H1 (cell line): ENCODE results near the gene EOLA1. TPM values are rescaled to one million over a fixed set of nuclear protein-coding genes. Genes with fewer than 3 reads are reported as not detected.
"Not testable (repeated sequence)": the region's sequence is repeated elsewhere in the genome, so short reads cannot be mapped to it uniquely, and the experiment has no call there.

Experiments used
- CTCF ChIA-PET: fragments of 300-600 bp; sonication (Branson Sonifier 250); formaldehyde crosslinking; loops from one replicate; lab custom pipeline; 2021; ENCODE audit not compliant: partially characterized antibody; lab: Charles Lee
- POLR2A ChIA-PET: fragments of 300-600 bp; sonication (Branson Sonifier 250); formaldehyde crosslinking; loops from one replicate; lab custom pipeline; 2021; ENCODE audit warnings: inconsistent platforms; ENCODE audit not compliant: partially characterized antibody; lab: Charles Lee
- DNase-seq, 2 experiments: peaks; one replicate each; pipeline versions ENCODE4 v3.0.0 to v3.0.0-alpha.2; 2010 to 2022; ENCODE audit warnings: low spot score in 2 of 2, low read depth in 1 of 2, mixed read lengths in 1 of 2
- FAIRE-seq: peaks from 2 replicates; lab custom pipeline; 2011; peaks lifted over from hg19 to GRCh38; lab: Jason Lieb, UNC
- H2AFZ ChIP-seq: 2 replicates; pipeline ENCODE4 v1.8.1; 2012; ENCODE audit warnings: low read length, inconsistent platforms
- H2AK5ac ChIP-seq: 2 replicates; pipeline ENCODE4 v1.6.1; 2013; ENCODE audit warnings: low read depth, low read length
- H2BK120ac ChIP-seq: replicated peaks from 2 replicates; pipeline ENCODE3; 2013; ENCODE audit warnings: low read depth, low read length, inconsistent platforms
- H2BK12ac ChIP-seq: 2 replicates; pipeline ENCODE4 v1.6.1; 2013; ENCODE audit warnings: low read depth, low read length
- H2BK15ac ChIP-seq: 2 replicates; pipeline ENCODE4 v1.6.1; 2013; ENCODE audit warnings: low read length
- H2BK20ac ChIP-seq: 2 replicates; pipeline ENCODE4 v1.6.1; 2013; ENCODE audit warnings: low read length
- H2BK5ac ChIP-seq: 2 replicates; pipeline ENCODE4 v1.6.1; 2013; ENCODE audit warnings: low read depth, low read length
- H3K14ac ChIP-seq: 2 replicates; pipeline ENCODE4 v1.6.1; 2013; ENCODE audit warnings: inconsistent platforms; ENCODE audit not compliant: insufficient read length
- H3K18ac ChIP-seq: 2 replicates; pipeline ENCODE4 v1.6.1; 2013; ENCODE audit warnings: low read length; ENCODE audit errors: extremely low read depth
- H3K23ac ChIP-seq: 2 replicates; pipeline ENCODE4 v1.6.1; 2013; ENCODE audit warnings: inconsistent platforms; ENCODE audit not compliant: insufficient read length
- H3K23me2 ChIP-seq: 2 replicates; pipeline ENCODE4 v1.6.1; 2013; ENCODE audit warnings: low read depth, low read length
- H3K27ac ChIP-seq: 2 replicates; pipeline ENCODE4 v1.6.1; 2011; ENCODE audit warnings: low read depth, low read length, inconsistent platforms
- H3K27me3 ChIP-seq, 4 experiments: replicated peaks in 1 of 4; 1 replicate in 1 of 4; 2 replicates in 3 of 4; pipeline versions ENCODE4 v1.6.1 to v1.8.1; 2011 to 2013; ENCODE audit warnings: low read length in 3 of 4, mild to moderate bottlenecking in 3 of 4, inconsistent platforms in 2 of 4, mixed read lengths in 2 of 4, moderate library complexity in 1 of 4; ENCODE audit not compliant: control insufficient read depth in 3 of 4, insufficient read depth in 3 of 4; ENCODE audit errors: extremely low read depth in 1 of 4
- H3K36me3 ChIP-seq, 4 experiments: 2 replicates each; pipeline versions ENCODE4 v1.6.1 to v1.8.1; 2011 to 2013; ENCODE audit warnings: mild to moderate bottlenecking in 4 of 4, low read length in 3 of 4, moderate library complexity in 2 of 4, control low read depth in 1 of 4, inconsistent platforms in 1 of 4; ENCODE audit not compliant: insufficient read depth in 4 of 4, control insufficient read depth in 2 of 4
- H3K4ac ChIP-seq: replicated peaks from 2 replicates; pipeline ENCODE3; 2013; ENCODE audit warnings: low read length, low read depth, mixed read lengths, inconsistent platforms; ENCODE audit not compliant: insufficient read length
- H3K4me1 ChIP-seq, 4 experiments: replicated peaks in 1 of 4; 1 replicate in 1 of 4; 2 replicates in 3 of 4; pipeline versions ENCODE4 v1.6.1 to v1.8.1; 2011 to 2013; ENCODE audit warnings: low read length in 3 of 4, inconsistent platforms in 2 of 4, mixed read lengths in 1 of 4; ENCODE audit not compliant: insufficient read depth in 4 of 4, control insufficient read depth in 3 of 4
- H3K4me2 ChIP-seq, 2 experiments: 2 replicates each; pipeline versions ENCODE4 v1.6.1 to v1.8.1; 2011 to 2013; ENCODE audit warnings: low read depth in 2 of 2, low read length in 2 of 2, control low read depth in 1 of 2, inconsistent platforms in 1 of 2, mild to moderate bottlenecking in 1 of 2; ENCODE audit not compliant: insufficient read depth in 1 of 2
- H3K4me3 ChIP-seq, 4 experiments: fragments of 200-600, 300-600 bp in 1 of 4; sonication (generic), shearing (Covaris generic), sonication (Bioruptor Twin) in 1 of 4; 2 replicates each; pipeline versions ENCODE4 v1.5.1 to v1.8.1; 2011 to 2016; ENCODE audit warnings: low read length in 4 of 4, low read depth in 3 of 4, control low read depth in 2 of 4, inconsistent platforms in 2 of 4, mild to moderate bottlenecking in 2 of 4, mixed read lengths in 1 of 4, moderate library complexity in 1 of 4; ENCODE audit not compliant: insufficient read depth in 2 of 4; ENCODE audit errors: extremely low read depth in 1 of 4
- H3K56ac ChIP-seq: replicated peaks from 2 replicates; pipeline ENCODE3; 2013; ENCODE audit warnings: low read depth, mild to moderate bottlenecking, mixed read lengths, low read length, inconsistent platforms; ENCODE audit not compliant: insufficient read length
- H3K79me1 ChIP-seq: 2 replicates; pipeline ENCODE4 v1.6.1; 2013; ENCODE audit warnings: low read depth, low read length, control low read depth
- H3K79me2 ChIP-seq, 2 experiments: 2 replicates each; pipeline versions ENCODE4 v1.6.1 to v1.8.1; 2012 to 2013; ENCODE audit warnings: low read length in 2 of 2, mild to moderate bottlenecking in 2 of 2, inconsistent platforms in 1 of 2; ENCODE audit not compliant: insufficient read depth in 2 of 2, control insufficient read depth in 1 of 2
- H3K9ac ChIP-seq, 4 experiments: replicated peaks in 1 of 4; 1 replicate in 1 of 4; 2 replicates in 3 of 4; pipeline versions ENCODE4 v1.6.1 to v1.8.1; 2011 to 2013; ENCODE audit warnings: low read depth in 3 of 4, low read length in 3 of 4, control low read depth in 2 of 4, mild to moderate bottlenecking in 2 of 4, moderate library complexity in 2 of 4, inconsistent platforms in 1 of 4; ENCODE audit errors: extremely low read depth in 1 of 4
- H3K9me3 ChIP-seq, 2 experiments: 2 replicates each; pipeline versions ENCODE4 v1.6.1 to v1.8.1; 2012 to 2013; ENCODE audit warnings: mild to moderate bottlenecking in 2 of 2, moderate library complexity in 2 of 2, control low read depth in 1 of 2, inconsistent platforms in 1 of 2, low read depth in 1 of 2, low read length in 1 of 2, mixed read lengths in 1 of 2; ENCODE audit not compliant: insufficient read depth in 2 of 2
- H4K20me1 ChIP-seq, 2 experiments: replicated peaks in 1 of 2; 2 replicates each; pipeline versions ENCODE3 to v1.8.1; 2011 to 2013; ENCODE audit warnings: inconsistent platforms in 2 of 2, low read length in 2 of 2, mild to moderate bottlenecking in 1 of 2; ENCODE audit not compliant: insufficient read depth in 2 of 2, control insufficient read depth in 1 of 2
- H4K5ac ChIP-seq: 2 replicates; pipeline ENCODE4 v1.6.1; 2013; ENCODE audit warnings: low read length, low read depth, mixed read lengths, inconsistent platforms; ENCODE audit not compliant: insufficient read length
- H4K8ac ChIP-seq: 2 replicates; pipeline ENCODE4 v1.8.0; 2013; ENCODE audit warnings: mild to moderate bottlenecking, moderate library complexity, low read length, inconsistent platforms; ENCODE audit not compliant: insufficient read depth; ENCODE audit errors: extremely low read depth
- H4K91ac ChIP-seq: replicated peaks from 2 replicates; pipeline ENCODE3; 2013; ENCODE audit warnings: low read length, mixed read lengths, inconsistent platforms; ENCODE audit not compliant: insufficient read length
- WGBS, 2 experiments: shearing (Covaris generic) in 1 of 2; methylation state at CpG; one replicate each; pipeline versions ENCODE4 v1.1.6 to v1.1.7; 2013 to 2015; ENCODE audit warnings: low lambda C conversion rate in 2 of 2, mixed read lengths in 2 of 2, inconsistent platforms in 1 of 2, low coverage in 1 of 2, missing lambda C conversion rate in 1 of 2; ENCODE audit not compliant: insufficient replicate concordance in 2 of 2, insufficient coverage in 1 of 2, insufficient read length in 1 of 2; ENCODE audit errors: extremely low coverage in 1 of 2, missing lambda C conversion rate in 1 of 2; 5-methylcytosine and 5-hydroxymethylcytosine counted together
- polyA plus RNA-seq, 7 experiments: library from polyadenylated mRNA; depleted of rRNA in 3 of 7; stranded (reverse) in 5 of 7; unstranded in 2 of 7; fragments of >200 nt in 5 of 7; fragments of 200-250 nt in 2 of 7; gene quantifications; 1 replicate in 5 of 7; 2 replicates in 1 of 7; 4 replicates in 1 of 7; pipeline versions ENCODE4 v1.2.1 to v1.2.3, GENCODE V29; 2011 to 2013; ENCODE audit warnings: missing spikeins in 2 of 7, mixed read lengths in 2 of 7
- total RNA-seq: library from RNA; stranded (reverse); fragmentation: NEBNext Ultra II Directional; extraction: Animal tissue kit (Norgen Biotek cat#: 25700); gene quantifications from 2 replicates; pipeline ENCODE4 v1.2.1, GENCODE V29; 2021

Gene EOLA1
- total and polyA plus RNA-seq, 2 of the 8 experiments (the other 6 are each of a cell fraction or from before 2014, with no cell fraction given), result 5.4 to 7.6 TPM

GRCh38 chrX:149551245-149551938 lies 10.6 kb downstream of the EOLA1 start:
- H3K79me2 ChIP-seq, FAIRE-seq, H4K5ac ChIP-seq, POLR2A ChIA-PET, H2BK12ac ChIP-seq, H4K8ac ChIP-seq, H3K18ac ChIP-seq, H3K23me2 ChIP-seq, H3K9ac ChIP-seq, H2AFZ ChIP-seq, H3K56ac ChIP-seq, H4K20me1 ChIP-seq, H2BK5ac ChIP-seq, H3K4me1 ChIP-seq, H3K9me3 ChIP-seq, CTCF ChIA-PET, H3K79me1 ChIP-seq, H3K27me3 ChIP-seq, H4K91ac ChIP-seq, H3K14ac ChIP-seq, DNase-seq, H2BK120ac ChIP-seq, H3K4me3 ChIP-seq, H2BK15ac ChIP-seq, H3K4me2 ChIP-seq, H3K23ac ChIP-seq, H2BK20ac ChIP-seq, H2AK5ac ChIP-seq, H3K36me3 ChIP-seq, H3K4ac ChIP-seq, H3K27ac ChIP-seq: not testable (repeated sequence)
- no CpG with 5 or more reads among the region's 4 CpGs for WGBS, 2 experiments

DNA sequence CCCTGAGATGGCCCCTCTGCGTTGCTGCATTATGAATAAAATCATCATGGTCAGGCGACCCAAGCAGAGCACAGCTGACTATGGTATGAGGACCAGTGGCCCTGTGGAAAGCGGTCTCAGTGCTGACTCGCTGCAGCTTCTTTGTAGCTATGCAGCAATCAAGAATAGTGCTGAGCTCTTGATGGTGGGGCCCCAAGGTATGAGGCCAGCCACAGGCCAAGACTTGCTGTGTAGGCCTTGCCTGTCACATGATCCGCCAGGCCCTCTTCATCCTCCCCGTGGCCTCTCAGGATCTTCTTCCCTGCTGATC lies 11.1 kb downstream of the EOLA1 start:
- H3K56ac ChIP-seq, H2BK15ac ChIP-seq, H3K27me3 ChIP-seq, H3K23me2 ChIP-seq, H4K20me1 ChIP-seq, H3K4me1 ChIP-seq, H4K91ac ChIP-seq, CTCF ChIA-PET, H3K79me1 ChIP-seq, H2BK20ac ChIP-seq, H3K36me3 ChIP-seq, H2AFZ ChIP-seq, FAIRE-seq, H2AK5ac ChIP-seq, DNase-seq, POLR2A ChIA-PET, H3K4me2 ChIP-seq, H4K5ac ChIP-seq, H3K23ac ChIP-seq, H3K79me2 ChIP-seq, H3K27ac ChIP-seq, H3K14ac ChIP-seq, H3K18ac ChIP-seq, H3K9me3 ChIP-seq, H3K4me3 ChIP-seq, H2BK12ac ChIP-seq, H2BK120ac ChIP-seq, H2BK5ac ChIP-seq, H3K4ac ChIP-seq, H4K8ac ChIP-seq, H3K9ac ChIP-seq: not testable (repeated sequence)
- WGBS, 2 experiments, result no CpG with 5 or more reads among the region's 6 CpGs
